SK-N-SH (cell line): ENCODE data around the gene SH3BGRL2. TPM values are rescaled to one million over a fixed set of nuclear protein-coding genes. Genes with fewer than 3 reads are reported as not detected.

Experiments
- CTCF ChIA-PET: fragments of 300-600, 350-600 bp; formaldehyde crosslinking; extraction: SDS; loops from one replicate; lab custom pipeline; 2021; lab: Yijun Ruan, JAX
- POLR2A ChIA-PET: fragments of 350-600 bp; sonication (Branson Sonifier 250); formaldehyde crosslinking; extraction: SDS; loops from one replicate; lab custom pipeline; 2020; ENCODE audit warnings: antibody characterized with exemption, inconsistent platforms; lab: Yijun Ruan, JAX
- DNase-seq: peaks from one replicate; pipeline ENCODE4 v3.0.0; 2012
- H2AFZ ChIP-seq: fragments of 200-600 bp; sonication (generic); 2 replicates; pipeline ENCODE4 v1.8.1; 2016; ENCODE audit warnings: antibody characterized with exemption, mild to moderate bottlenecking, low read depth
- H3F3A ChIP-seq: fragments of 200-600 bp; sonication (generic); replicated peaks from 2 replicates; pipeline ENCODE3; 2016; ENCODE audit warnings: antibody characterized with exemption, mild to moderate bottlenecking; ENCODE audit not compliant: insufficient read depth
- H3K27ac ChIP-seq, 2 experiments: fragments of 200-500 bp in 1 of 2; fragments of 200-600 bp in 1 of 2; sonication (Bioruptor generic) in 1 of 2; sonication (generic), shearing (Covaris generic) in 1 of 2; 2 replicates each; pipeline versions ENCODE4 v1.5.1 to v1.6.1; 2014 to 2016; ENCODE audit warnings: low read depth in 2 of 2, inconsistent platforms in 1 of 2, low read length in 1 of 2, mild to moderate bottlenecking in 1 of 2, mixed read lengths in 1 of 2
- H3K27me3 ChIP-seq: fragments of 200-600 bp; sonication (generic), shearing (Covaris generic); 2 replicates; pipeline ENCODE4 v1.6.1; 2016; ENCODE audit warnings: mixed run types; ENCODE audit not compliant: insufficient read depth
- H3K36me3 ChIP-seq, 2 experiments: fragments of 200-500 bp in 1 of 2; fragments of 200-600 bp in 1 of 2; sonication (Bioruptor generic) in 1 of 2; sonication (generic) in 1 of 2; replicated peaks in 1 of 2; 2 replicates each; pipeline versions ENCODE3 to v1.5.1; 2014 to 2016; ENCODE audit warnings: low read length in 1 of 2, mild to moderate bottlenecking in 1 of 2; ENCODE audit not compliant: insufficient read depth in 2 of 2, control insufficient read depth in 1 of 2
- H3K4me1 ChIP-seq, 2 experiments: fragments of 200-500 bp in 1 of 2; fragments of 200-600 bp in 1 of 2; sonication (Bioruptor generic) in 1 of 2; sonication (generic), shearing (Covaris generic) in 1 of 2; 2 replicates each; pipeline versions ENCODE4 v1.5.1 to v1.6.1; 2014 to 2016; ENCODE audit warnings: low read depth in 1 of 2, low read length in 1 of 2, mixed run types in 1 of 2; ENCODE audit not compliant: insufficient read depth in 2 of 2, control insufficient read depth in 1 of 2
- H3K4me2 ChIP-seq: fragments of 200-600 bp; sonication (generic), shearing (Covaris generic); 2 replicates; pipeline ENCODE4 v1.6.1; 2017; ENCODE audit warnings: mixed run types
- H3K4me3 ChIP-seq, 2 experiments: fragments of 200-500 bp in 1 of 2; fragments of 200-600 bp in 1 of 2; sonication (Bioruptor generic) in 1 of 2; sonication (generic), shearing (Covaris generic) in 1 of 2; 2 replicates each; pipeline versions ENCODE4 v1.5.1 to v1.8.1; 2014 to 2016; ENCODE audit warnings: low read depth in 2 of 2, inconsistent platforms in 1 of 2, low read length in 1 of 2, mild to moderate bottlenecking in 1 of 2, mixed read lengths in 1 of 2, moderate library complexity in 1 of 2
- H3K79me2 ChIP-seq: fragments of 200-600 bp; sonication (generic); 2 replicates; pipeline ENCODE4 v1.8.1; 2017; ENCODE audit warnings: mild to moderate bottlenecking; ENCODE audit not compliant: insufficient read depth
- H3K9ac ChIP-seq: fragments of 200-600 bp; sonication (generic); 2 replicates; pipeline ENCODE4 v1.6.1; 2017; ENCODE audit warnings: mixed run types
- H3K9me2 ChIP-seq: fragments of 200-600 bp; sonication (generic); 2 replicates; pipeline ENCODE4 v1.6.1; 2017; ENCODE audit warnings: mixed run types
- H3K9me3 ChIP-seq: fragments of 200-600 bp; sonication (generic); 2 replicates; pipeline ENCODE4 v1.6.1; 2017; ENCODE audit warnings: mixed run types, mild to moderate bottlenecking, moderate library complexity
- H4K20me1 ChIP-seq: fragments of 200-600 bp; sonication (generic); 2 replicates; pipeline ENCODE4 v1.6.1; 2017; ENCODE audit warnings: mild to moderate bottlenecking, mixed run types; ENCODE audit not compliant: insufficient read depth
- CTCF ChIP-seq: fragments of 200-600 bp; sonication (generic); IDR thresholded peaks from 2 replicates; pipeline ENCODE4 v1.6.1; 2017; ENCODE audit warnings: antibody characterized with exemption, mild to moderate bottlenecking, moderate library complexity
- EP300 ChIP-seq, 2 experiments: IDR thresholded peaks; 2 replicates each; pipeline versions ENCODE4 v1.4.0 to v1.6.1; 2012; ENCODE audit warnings: borderline replicate concordance in 1 of 2, low read depth in 1 of 2, low read length in 1 of 2
- FOXJ3 ChIP-seq: sonication (generic); formaldehyde crosslinking; IDR thresholded peaks from 2 replicates; pipeline ENCODE4 v1.5.1; 2020; ENCODE audit warnings: mild to moderate bottlenecking, missing genetic modification reagents
- FOXM1 ChIP-seq: IDR thresholded peaks from 2 replicates; pipeline ENCODE4 v1.4.0; 2012; ENCODE audit warnings: low read depth, mild to moderate bottlenecking
- GABPA ChIP-seq: IDR thresholded peaks from 2 replicates; pipeline ENCODE4 v1.4.0; 2012; ENCODE audit warnings: low read depth, mild to moderate bottlenecking
- GATA2 ChIP-seq: sonication (generic); formaldehyde crosslinking; IDR thresholded peaks from 2 replicates; pipeline ENCODE4 v1.5.0; 2020; ENCODE audit warnings: mild to moderate bottlenecking, missing genetic modification reagents
- IRF3 ChIP-seq: fragments of 150-350 bp; IDR thresholded peaks from 2 replicates; pipeline ENCODE4 v1.6.1; 2016; ENCODE audit warnings: mild to moderate bottlenecking, low read depth, low read length
- JUND ChIP-seq: IDR thresholded peaks from 2 replicates; pipeline ENCODE4 v1.4.0; 2012
- MAX ChIP-seq: IDR thresholded peaks from 2 replicates; pipeline ENCODE4 v1.4.0; 2012; ENCODE audit warnings: low read depth
- NFIC ChIP-seq: IDR thresholded peaks from 2 replicates; pipeline ENCODE4 v1.4.0; 2012; ENCODE audit warnings: borderline replicate concordance
- NRF1 ChIP-seq: IDR thresholded peaks from 2 replicates; pipeline ENCODE4 v1.6.1; 2012; ENCODE audit warnings: low read depth, mild to moderate bottlenecking, low read length
- PBX3 ChIP-seq: IDR thresholded peaks from 2 replicates; pipeline ENCODE4; 2012
- POLR2AphosphoS5 ChIP-seq: IDR thresholded peaks from 2 replicates; pipeline ENCODE4 v1.6.1; 2012; ENCODE audit warnings: low read depth, low read length
- RAD21 ChIP-seq: IDR thresholded peaks from 2 replicates; pipeline ENCODE4 v1.6.1; 2012; ENCODE audit warnings: mild to moderate bottlenecking, low read length
- RCOR1 ChIP-seq: fragments of 150-350 bp; IDR thresholded peaks from 2 replicates; pipeline ENCODE4 v1.6.1; 2017; ENCODE audit warnings: antibody characterized with exemption, low read length
- TAF1 ChIP-seq: IDR thresholded peaks from 2 replicates; pipeline ENCODE4 v1.6.1; 2012; ENCODE audit warnings: low read depth, mild to moderate bottlenecking, low read length, moderate library complexity, borderline replicate concordance
- USF2 ChIP-seq: fragments of 150-350 bp; IDR thresholded peaks from 2 replicates; pipeline ENCODE4 v1.6.1; 2017; ENCODE audit warnings: antibody characterized with exemption, low read length, low read depth, borderline replicate concordance
- ZBTB33 ChIP-seq: IDR thresholded peaks from 2 replicates; pipeline ENCODE4 v1.4.0; 2012; ENCODE audit warnings: low read depth, borderline replicate concordance
- WGBS: methylation state at CpG from one replicate; pipeline ENCODE4 v1.1.6; 2017; ENCODE audit warnings: low lambda C conversion rate; 5-methylcytosine and 5-hydroxymethylcytosine counted together
- polyA plus RNA-seq, 3 experiments: library from polyadenylated mRNA; depleted of rRNA; stranded (reverse); fragments of >200 nt; gene quantifications; 2 replicates each; pipeline ENCODE4 v1.2.3, GENCODE V29; 2012

SH3BGRL2 gene
- polyA plus RNA-seq, 1 of the 3 experiments (the other 2 are of a cell fraction): 1.4 TPM

GRCh38 chr6:79599725-79600259, 31.3 kb upstream of the SH3BGRL2 start:
- H4K20me1 ChIP-seq: no peaks in the 10 kb centered on the region
- H3K4me1 ChIP-seq: no peaks in the 10 kb centered on the region; a peak in 2 of 4 replicates
- CTCF ChIA-PET: interaction anchor here (1.1 to 2.9 kb wide), 4 partner anchors 20 to 270 kb away, joined by 3 to 17 read pairs (median 4); no protein-coding TSS in a partner anchor
- DNase-seq: no peak
- no peak overlapping the region for H3K4me2 ChIP-seq
- no peak overlapping the region for H2AFZ ChIP-seq
- TF ChIP-seq TAF1 (no peak), GABPA (no peak), GATA2 (CRISPR knock-in tag) (no peak), CTCF (no peak), EP300 (IDR thresholded peaks at IDR 0.05; ENCODE audit: borderline replicate concordance in 1 of 2, low read depth in 1 of 2, low read length in 1 of 2) (no peak), NRF1 (no peak), FOXM1 (no peak), ZBTB33 (no peak), NFIC (no peak), JUND (no peak), PBX3 (no peak), POLR2AphosphoS5 (no peak)
- TF ChIP-seq, all 33 proteins: peak for 0
- H3K9me2 ChIP-seq: no peaks in the 10 kb centered on the region
- POLR2A ChIA-PET: no interaction called here
- no peaks in the 10 kb centered on the region for H3K79me2 ChIP-seq
- H3K36me3 ChIP-seq: no peaks in the 10 kb centered on the region
- H3K4me3 ChIP-seq: no peak overlapping the region
- H3K9me3 ChIP-seq: no peaks in the 10 kb centered on the region
- no peak overlapping the region for H3K9ac ChIP-seq
- 80% methylated on average over 5 of the region's 5 CpGs for WGBS
- no peaks in the 10 kb centered on the region for H3K27me3 ChIP-seq
- no peaks in the 10 kb centered on the region for H3F3A ChIP-seq
- H3K27ac ChIP-seq: no peak overlapping the region

- H3K27me3 ChIP-seq: no peaks in the 10 kb centered on the region
- H3K9ac ChIP-seq: no peak overlapping the region
- no peaks in the 10 kb centered on the region for H3K9me2 ChIP-seq
- no peak overlapping the region for H3K4me3 ChIP-seq
- H2AFZ ChIP-seq: no peak overlapping the region
- no peak for DNase-seq
- no peaks in the 10 kb centered on the region for H4K20me1 ChIP-seq
- no peaks in the 10 kb centered on the region for H3K9me3 ChIP-seq
- CTCF ChIA-PET: interaction anchor here (1.1 to 2.9 kb wide), 4 partner anchors 20 to 269 kb away, joined by 3 to 17 read pairs (median 4); no protein-coding TSS in a partner anchor
- no peak overlapping the region for H3K27ac ChIP-seq
- no peak overlapping the region for H3K4me2 ChIP-seq
- POLR2A ChIA-PET: no interaction called here
- H3F3A ChIP-seq: no peaks in the 10 kb centered on the region
- H3K79me2 ChIP-seq: no peaks in the 10 kb centered on the region
- H3K4me1 ChIP-seq: no peaks in the 10 kb centered on the region; a peak in 2 of 4 replicates
- 88% methylated on average over 3 of the region's 3 CpGs for WGBS
- H3K36me3 ChIP-seq: no peaks in the 10 kb centered on the region
- TF ChIP-seq RAD21: no peak
- TF ChIP-seq MAX: no peak
- TF ChIP-seq USF2: no peak
- TF ChIP-seq IRF3: no peak
- TF ChIP-seq PBX3: no peak
- TF ChIP-seq FOXJ3: no peak
- no peak for TF ChIP-seq JUND
- TF ChIP-seq GABPA: no peak
- TF ChIP-seq NFIC: no peak
- TF ChIP-seq RCOR1: no peak
These were observed 30.8 kb upstream of the SH3BGRL2 start for GRCh38 chr6:79600313-79600712.
